GM23338 (cell line): ENCODE results near the gene MYO16. TPM values are rescaled to one million over a fixed set of nuclear protein-coding genes. Genes with fewer than 3 reads are reported as not detected.

Experiments used
- ATAC-seq: fragments of 200-7000 bp; cut with Tn5 transposase; 3 replicates; pipeline ENCODE4 v1.9.1; 2020
- DNase-seq: peaks from one replicate; pipeline ENCODE4 v3.0.0-alpha.2; 2015; ENCODE audit warnings: low spot score
- H2AFZ ChIP-seq: fragments of 200-600 bp; sonication (generic); 2 replicates; pipeline ENCODE4 v1.8.0; 2016; ENCODE audit warnings: antibody characterized with exemption, mild to moderate bottlenecking, moderate library complexity
- H3F3A ChIP-seq: fragments of 200-600 bp; sonication (generic); replicated peaks from 2 replicates; pipeline ENCODE4 v1.8.0; 2017; ENCODE audit warnings: antibody characterized with exemption, mixed run types, low read depth
- H3K27ac ChIP-seq: fragments of 200-600 bp; sonication (generic); 2 replicates; pipeline ENCODE4 v1.6.1; 2016; ENCODE audit warnings: low read depth
- H3K27me3 ChIP-seq: fragments of 200-600 bp; sonication (generic); 2 replicates; pipeline ENCODE4 v1.8.0; 2016; ENCODE audit warnings: mild to moderate bottlenecking, mixed run types, moderate library complexity; ENCODE audit not compliant: insufficient read depth
- H3K36me3 ChIP-seq: fragments of 200-600 bp; sonication (generic); 2 replicates; pipeline ENCODE4 v1.8.0; 2016; ENCODE audit warnings: mild to moderate bottlenecking; ENCODE audit not compliant: insufficient read depth
- H3K4me1 ChIP-seq: fragments of 200-600 bp; sonication (generic); 2 replicates; pipeline ENCODE4 v1.8.0; 2016; ENCODE audit warnings: mild to moderate bottlenecking, moderate library complexity; ENCODE audit not compliant: insufficient read depth
- H3K4me2 ChIP-seq: fragments of 200-600 bp; sonication (generic); 2 replicates; pipeline ENCODE4 v1.7.1; 2017; ENCODE audit warnings: mixed run types
- H3K4me3 ChIP-seq: fragments of 200-600 bp; sonication (generic); 2 replicates; pipeline ENCODE4 v1.6.1; 2016; ENCODE audit warnings: mixed run types
- H3K79me2 ChIP-seq: fragments of 200-600 bp; sonication (generic); replicated peaks from 2 replicates; pipeline ENCODE4 v1.8.0; 2017; ENCODE audit warnings: mild to moderate bottlenecking; ENCODE audit not compliant: insufficient read depth
- H3K9me2 ChIP-seq: fragments of 200-600 bp; sonication (generic); 2 replicates; pipeline ENCODE4 v1.8.0; 2017; ENCODE audit not compliant: insufficient read depth
- H4K20me1 ChIP-seq: fragments of 200-600 bp; sonication (generic); replicated peaks from 2 replicates; pipeline ENCODE4 v1.8.0; 2017; ENCODE audit warnings: mild to moderate bottlenecking; ENCODE audit not compliant: insufficient read depth
- H3K27ac Mint-ChIP-seq: 2 replicates; pipeline ENCODE4 v1.8.0; 2020; ENCODE audit warnings: inconsistent platforms, mild to moderate bottlenecking, moderate library complexity, mixed read lengths
- H3K27me3 Mint-ChIP-seq: 3 replicates; pipeline ENCODE4 v1.8.0; 2022; ENCODE audit warnings: low read depth, mild to moderate bottlenecking, moderate library complexity, mixed read lengths, inconsistent platforms; ENCODE audit not compliant: insufficient read depth, poor library complexity
- H3K36me3 Mint-ChIP-seq: 3 replicates; pipeline ENCODE4 v1.8.0; 2021; ENCODE audit warnings: low read depth, mild to moderate bottlenecking, inconsistent platforms, moderate library complexity, mixed read lengths
- H3K4me1 Mint-ChIP-seq: 3 replicates; pipeline ENCODE4 v1.8.0; 2020; ENCODE audit warnings: mild to moderate bottlenecking, inconsistent platforms, mixed read lengths
- H3K4me3 Mint-ChIP-seq: 3 replicates; pipeline ENCODE4 v1.8.0; 2021; ENCODE audit warnings: moderate library complexity, mild to moderate bottlenecking, inconsistent platforms, mixed read lengths
- H3K9me3 Mint-ChIP-seq: 3 replicates; pipeline ENCODE4 v1.8.0; 2020; ENCODE audit warnings: moderate library complexity, mild to moderate bottlenecking, inconsistent platforms, mixed read lengths
- CREB1 ChIP-seq: fragments of 250-450 bp; sonication (Bioruptor Pico); IDR thresholded peaks from 2 replicates; pipeline ENCODE4 v1.5.0; 2020; ENCODE audit warnings: low read depth, mild to moderate bottlenecking, moderate library complexity
- EZH2 ChIP-seq: fragments of 200-600 bp; sonication (generic); IDR thresholded peaks from one replicate; pipeline ENCODE4 v1.8.0; 2017; ENCODE audit warnings: antibody characterized with exemption, mild to moderate bottlenecking, low read depth; ENCODE audit not compliant: unreplicated experiment
- EZH2phosphoT487 ChIP-seq: fragments of 200-600 bp; sonication (generic); IDR thresholded peaks from one replicate; pipeline ENCODE4 v1.8.1; 2018; ENCODE audit warnings: antibody characterized with exemption; ENCODE audit not compliant: unreplicated experiment
- JUNB ChIP-seq: IDR thresholded peaks from one replicate; pipeline ENCODE4 v1.6.1; 2016; ENCODE audit warnings: antibody characterized with exemption; ENCODE audit not compliant: unreplicated experiment
- NANOG ChIP-seq: IDR thresholded peaks from 2 replicates; pipeline ENCODE4 v1.6.1; 2016; ENCODE audit warnings: antibody characterized with exemption, borderline replicate concordance
- POLR2AphosphoS5 ChIP-seq: IDR thresholded peaks from 2 replicates; pipeline ENCODE4 v1.6.1; 2016; ENCODE audit warnings: antibody characterized with exemption, low read depth
- STAT1 ChIP-seq: IDR thresholded peaks from one replicate; pipeline ENCODE4 v1.6.1; 2016; ENCODE audit warnings: antibody characterized with exemption; ENCODE audit not compliant: unreplicated experiment
- ZNF114 ChIP-seq: fragments of 250-450 bp; sonication (Bioruptor Pico); IDR thresholded peaks from 2 replicates; pipeline ENCODE4 v1.5.0; 2020; ENCODE audit warnings: mild to moderate bottlenecking, moderate library complexity
- ZNF331 ChIP-seq: fragments of 250-450 bp; sonication (Bioruptor Pico); IDR thresholded peaks from 2 replicates; pipeline ENCODE4 v1.5.0; 2020; ENCODE audit warnings: low read depth, mild to moderate bottlenecking, moderate library complexity
- polyA plus RNA-seq: library from polyadenylated mRNA; unstranded; fragments of >200 nt; fragmentation: Nextera tagmentation; extraction: Ambion mirVana; gene quantifications from 2 replicates; pipeline ENCODE4 v1.2.1, GENCODE V29; 2016
- total RNA-seq: library from RNA; depleted of rRNA; stranded (reverse); fragments of >200 nt; shearing (Covaris generic); gene quantifications from 2 replicates; pipeline ENCODE4 v1.2.3, GENCODE V29; 2014
- TF ChIP-seq, protein P1 (sequence below), 2 experiments: fragments of 200-600 bp in 1 of 2; sonication (generic) in 1 of 2; conservative IDR thresholded peaks; 2 replicates each; pipeline versions ENCODE4 v1.5.1 to v1.6.1; 2016 to 2017; ENCODE audit warnings: antibody characterized with exemption in 2 of 2, low read depth in 2 of 2, mild to moderate bottlenecking in 2 of 2, moderate library complexity in 1 of 2
- TF ChIP-seq, protein P2 (sequence below): IDR thresholded peaks from 2 replicates; pipeline ENCODE4 v1.6.1; 2016; ENCODE audit warnings: antibody characterized with exemption
- TF ChIP-seq, protein P3 (sequence below): IDR thresholded peaks from one replicate; pipeline ENCODE4 v1.6.1; 2018; ENCODE audit warnings: antibody characterized with exemption; ENCODE audit not compliant: unreplicated experiment

MYO16 gene
- total and polyA plus RNA-seq, 2 experiments from 2014 or later, result 0.10 to 0.13 TPM

DNA sequence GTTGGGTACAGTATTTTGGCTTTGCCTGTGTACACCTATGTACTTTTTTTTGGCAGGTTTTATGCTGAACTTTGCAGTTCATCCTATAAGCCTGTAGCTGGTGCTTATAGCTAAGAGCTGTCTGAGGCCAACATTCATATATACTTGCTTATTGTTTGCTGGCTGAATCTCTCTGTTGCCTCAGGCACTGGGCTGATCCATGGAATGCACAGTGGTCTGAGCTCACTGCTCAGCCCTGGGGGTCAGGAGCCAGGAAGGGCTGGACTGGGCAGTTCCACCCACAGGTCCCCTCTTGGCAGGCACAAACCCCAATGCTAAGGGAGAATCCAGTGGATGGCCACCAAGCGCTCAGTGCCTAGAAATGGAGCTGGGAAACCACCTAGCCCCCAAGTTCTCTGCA, 308.7 kb downstream of the MYO16 start (continued):
- TF ChIP-seq, protein P1, sequence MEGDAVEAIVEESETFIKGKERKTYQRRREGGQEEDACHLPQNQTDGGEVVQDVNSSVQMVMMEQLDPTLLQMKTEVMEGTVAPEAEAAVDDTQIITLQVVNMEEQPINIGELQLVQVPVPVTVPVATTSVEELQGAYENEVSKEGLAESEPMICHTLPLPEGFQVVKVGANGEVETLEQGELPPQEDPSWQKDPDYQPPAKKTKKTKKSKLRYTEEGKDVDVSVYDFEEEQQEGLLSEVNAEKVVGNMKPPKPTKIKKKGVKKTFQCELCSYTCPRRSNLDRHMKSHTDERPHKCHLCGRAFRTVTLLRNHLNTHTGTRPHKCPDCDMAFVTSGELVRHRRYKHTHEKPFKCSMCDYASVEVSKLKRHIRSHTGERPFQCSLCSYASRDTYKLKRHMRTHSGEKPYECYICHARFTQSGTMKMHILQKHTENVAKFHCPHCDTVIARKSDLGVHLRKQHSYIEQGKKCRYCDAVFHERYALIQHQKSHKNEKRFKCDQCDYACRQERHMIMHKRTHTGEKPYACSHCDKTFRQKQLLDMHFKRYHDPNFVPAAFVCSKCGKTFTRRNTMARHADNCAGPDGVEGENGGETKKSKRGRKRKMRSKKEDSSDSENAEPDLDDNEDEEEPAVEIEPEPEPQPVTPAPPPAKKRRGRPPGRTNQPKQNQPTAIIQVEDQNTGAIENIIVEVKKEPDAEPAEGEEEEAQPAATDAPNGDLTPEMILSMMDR (conservative IDR thresholded peaks at IDR 0.05; ENCODE audit: low read depth in 2 of 2), result no peak

DNA sequence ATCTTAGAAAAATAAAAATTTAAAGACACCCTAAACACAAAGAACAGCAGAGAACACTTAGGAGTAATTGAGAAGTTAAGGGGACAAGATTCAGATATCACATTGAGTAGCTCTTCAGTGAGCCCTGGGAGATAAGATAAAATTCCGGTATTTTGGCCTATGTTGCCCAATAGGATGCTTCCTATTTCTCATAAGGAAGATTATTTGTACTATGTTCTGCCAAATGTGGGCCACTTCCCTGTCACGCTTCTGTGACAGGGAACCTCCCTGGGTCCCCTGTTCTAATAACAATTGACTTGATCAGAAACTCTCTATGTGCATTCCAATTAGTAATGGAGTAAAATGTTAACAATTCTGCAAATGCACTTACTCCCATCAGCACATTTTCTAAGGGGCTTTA, 310.7 kb downstream of the MYO16 start:
- no peaks in the 10 kb centered on the region for H3F3A ChIP-seq
- H4K20me1 ChIP-seq, result no peaks in the 10 kb centered on the region; the same call in 1 of the 2 replicates
- H3K27me3 ChIP-seq, result no peaks in the 10 kb centered on the region
- Mint-ChIP-seq H3K27me3 (no peaks in the 10 kb centered on the region), H3K9me3 (no peaks in the 10 kb centered on the region), H3K4me1 (no peaks in the 10 kb centered on the region), H3K36me3 (no peaks in the 10 kb centered on the region), H3K4me3 (no peak overlapping the region), H3K27ac (no peak overlapping the region)
- H3K36me3 ChIP-seq, result no peaks in the 10 kb centered on the region
- no peaks in the 10 kb centered on the region for H3K9me2 ChIP-seq
- H3K27ac ChIP-seq, result no peak overlapping the region
- no peak overlapping the region for H2AFZ ChIP-seq
- no peak overlapping the region for H3K4me3 ChIP-seq
- no peaks in the 10 kb centered on the region for H3K79me2 ChIP-seq
- no peak overlapping the region for H3K4me2 ChIP-seq
- no peak for DNase-seq
- H3K4me1 ChIP-seq, result no peaks in the 10 kb centered on the region
- ATAC-seq, result no peak
- no peak for TF ChIP-seq EZH2phosphoT487
- TF ChIP-seq EZH2, result no peak
- no peak for TF ChIP-seq POLR2AphosphoS5
- no peak for TF ChIP-seq STAT1
- no peak for TF ChIP-seq ZNF331 (CRISPR knock-in tag)
- no peak for TF ChIP-seq ZNF114 (CRISPR knock-in tag)
- TF ChIP-seq, protein P2, sequence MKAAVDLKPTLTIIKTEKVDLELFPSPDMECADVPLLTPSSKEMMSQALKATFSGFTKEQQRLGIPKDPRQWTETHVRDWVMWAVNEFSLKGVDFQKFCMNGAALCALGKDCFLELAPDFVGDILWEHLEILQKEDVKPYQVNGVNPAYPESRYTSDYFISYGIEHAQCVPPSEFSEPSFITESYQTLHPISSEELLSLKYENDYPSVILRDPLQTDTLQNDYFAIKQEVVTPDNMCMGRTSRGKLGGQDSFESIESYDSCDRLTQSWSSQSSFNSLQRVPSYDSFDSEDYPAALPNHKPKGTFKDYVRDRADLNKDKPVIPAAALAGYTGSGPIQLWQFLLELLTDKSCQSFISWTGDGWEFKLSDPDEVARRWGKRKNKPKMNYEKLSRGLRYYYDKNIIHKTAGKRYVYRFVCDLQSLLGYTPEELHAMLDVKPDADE, result no peak
- TF ChIP-seq JUNB, result no peak
- TF ChIP-seq, protein P3, sequence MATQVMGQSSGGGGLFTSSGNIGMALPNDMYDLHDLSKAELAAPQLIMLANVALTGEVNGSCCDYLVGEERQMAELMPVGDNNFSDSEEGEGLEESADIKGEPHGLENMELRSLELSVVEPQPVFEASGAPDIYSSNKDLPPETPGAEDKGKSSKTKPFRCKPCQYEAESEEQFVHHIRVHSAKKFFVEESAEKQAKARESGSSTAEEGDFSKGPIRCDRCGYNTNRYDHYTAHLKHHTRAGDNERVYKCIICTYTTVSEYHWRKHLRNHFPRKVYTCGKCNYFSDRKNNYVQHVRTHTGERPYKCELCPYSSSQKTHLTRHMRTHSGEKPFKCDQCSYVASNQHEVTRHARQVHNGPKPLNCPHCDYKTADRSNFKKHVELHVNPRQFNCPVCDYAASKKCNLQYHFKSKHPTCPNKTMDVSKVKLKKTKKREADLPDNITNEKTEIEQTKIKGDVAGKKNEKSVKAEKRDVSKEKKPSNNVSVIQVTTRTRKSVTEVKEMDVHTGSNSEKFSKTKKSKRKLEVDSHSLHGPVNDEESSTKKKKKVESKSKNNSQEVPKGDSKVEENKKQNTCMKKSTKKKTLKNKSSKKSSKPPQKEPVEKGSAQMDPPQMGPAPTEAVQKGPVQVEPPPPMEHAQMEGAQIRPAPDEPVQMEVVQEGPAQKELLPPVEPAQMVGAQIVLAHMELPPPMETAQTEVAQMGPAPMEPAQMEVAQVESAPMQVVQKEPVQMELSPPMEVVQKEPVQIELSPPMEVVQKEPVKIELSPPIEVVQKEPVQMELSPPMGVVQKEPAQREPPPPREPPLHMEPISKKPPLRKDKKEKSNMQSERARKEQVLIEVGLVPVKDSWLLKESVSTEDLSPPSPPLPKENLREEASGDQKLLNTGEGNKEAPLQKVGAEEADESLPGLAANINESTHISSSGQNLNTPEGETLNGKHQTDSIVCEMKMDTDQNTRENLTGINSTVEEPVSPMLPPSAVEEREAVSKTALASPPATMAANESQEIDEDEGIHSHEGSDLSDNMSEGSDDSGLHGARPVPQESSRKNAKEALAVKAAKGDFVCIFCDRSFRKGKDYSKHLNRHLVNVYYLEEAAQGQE, result no peak
- TF ChIP-seq CREB1 (CRISPR knock-in tag), result no peak
- TF ChIP-seq, protein P1 (conservative IDR thresholded peaks at IDR 0.05; ENCODE audit: low read depth in 2 of 2), result no peak
- no peak for TF ChIP-seq NANOG
